NCI-H2029 treated with DMSO at 0.1 percent for 48 hours (cell line): ENCODE measurements around the gene KCNG1.

Experiments used
- DNase-seq: peaks from one replicate; lab custom pipeline; 2025; lab: John Stamatoyannopoulos, UW

Gene KCNG1

GRCh38 chr20:51013577-51014330 lies 9.2 kb downstream of the KCNG1 start:
- no peak for DNase-seq

GRCh38 chr20:51012357-51012756 lies 10.6 kb downstream of the KCNG1 start:
- no peak for DNase-seq

DNA sequence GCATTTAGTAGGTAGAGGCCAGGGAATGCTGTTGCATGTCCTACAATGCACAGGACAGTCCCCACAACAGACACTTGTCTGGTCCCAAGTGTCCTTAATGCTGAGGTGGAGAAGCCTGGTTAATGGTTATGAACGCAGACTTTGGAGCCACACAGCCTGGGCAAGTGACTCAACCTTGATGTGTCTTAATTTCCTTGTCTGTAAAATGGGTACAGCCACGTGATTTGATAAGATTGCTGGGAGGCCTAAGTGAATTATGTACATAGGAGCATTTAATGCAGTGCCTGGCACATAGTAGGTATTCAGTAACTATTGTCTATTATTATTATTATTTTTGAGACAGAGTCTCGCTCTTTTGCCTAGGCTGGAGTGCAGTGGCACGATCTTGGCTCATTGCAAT lies 11.4 kb downstream of the KCNG1 start:
- no peak for DNase-seq

- no peak for DNase-seq
Measured at GRCh38 chr20:51010932-51011331, 12.0 kb downstream of the KCNG1 start.

- no peak for DNase-seq
Measured at GRCh38 chr20:51010043-51010365, 12.9 kb downstream of the KCNG1 start.

DNA sequence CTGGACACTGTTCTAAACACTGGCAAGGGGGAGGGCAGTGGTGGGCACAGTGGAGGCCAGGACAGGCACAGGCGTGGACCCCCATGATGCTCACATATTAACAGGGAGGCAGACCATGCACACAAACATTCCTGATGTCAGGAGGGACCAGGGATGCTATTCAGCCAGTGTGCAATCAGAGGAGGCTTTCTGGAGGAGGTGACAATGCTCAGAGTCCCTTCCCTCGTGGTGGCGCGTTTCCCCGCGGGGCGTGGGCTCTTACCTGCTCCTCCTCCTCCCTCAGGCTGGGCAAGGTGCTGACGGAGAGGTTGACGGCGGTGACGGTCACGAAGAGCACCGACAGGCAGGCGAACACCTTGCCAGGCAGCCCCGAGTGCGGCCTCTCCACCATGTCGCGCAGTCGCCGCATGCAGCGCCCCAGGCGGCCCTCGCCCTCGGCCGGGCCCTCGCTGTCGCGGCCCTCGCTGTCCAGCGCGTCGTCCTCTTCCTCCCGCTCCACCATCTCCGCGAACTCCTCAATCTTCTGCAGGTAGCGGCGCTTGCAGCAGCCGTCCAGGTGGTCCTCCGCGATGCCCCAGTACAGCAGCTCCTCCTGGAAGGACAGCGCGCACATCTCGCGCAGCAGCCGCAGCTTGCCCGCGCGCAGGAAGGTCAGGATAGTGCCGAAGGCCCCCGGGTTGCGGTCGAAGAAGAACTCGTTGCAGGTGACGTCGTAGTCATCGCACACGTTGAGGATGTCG lies 13.4 kb downstream of the KCNG1 start:
- no peak for DNase-seq

- no peak for DNase-seq
Measured at GRCh38 chr20:51008718-51009117, 14.2 kb downstream of the KCNG1 start.

GRCh38 chr20:51005214-51005613 lies 17.7 kb downstream of the KCNG1 start:
- no peak for DNase-seq

- no peak for DNase-seq
Measured at GRCh38 chr20:51004781-51005180, 18.1 kb downstream of the KCNG1 start.

- no peak for DNase-seq
Measured at GRCh38 chr20:51004305-51004727, 18.6 kb downstream of the KCNG1 start.

DNA sequence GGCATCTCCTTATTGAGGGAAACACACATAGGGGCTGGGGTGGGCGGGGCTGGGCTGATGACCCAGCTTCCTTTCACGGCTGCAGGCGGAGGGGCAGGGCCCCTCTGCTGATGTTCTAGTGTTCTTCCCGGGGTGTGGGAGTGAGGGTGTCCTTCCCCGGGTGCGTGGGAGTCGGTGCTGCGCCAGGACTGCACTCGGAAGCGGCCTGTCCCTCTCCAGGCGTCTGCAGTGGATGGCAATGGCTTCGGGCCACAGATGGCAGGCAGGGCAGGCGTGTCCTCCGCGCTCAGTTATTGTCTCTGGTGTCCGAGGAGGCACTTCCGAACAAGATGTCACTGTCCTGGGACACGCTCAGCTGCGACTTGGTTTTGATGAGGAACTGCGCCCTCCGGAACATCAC lies 19.2 kb downstream of the KCNG1 start:
- no peak for DNase-seq

GRCh38 chr20:51002633-51003032 lies 20.3 kb downstream of the KCNG1 start:
- no peak for DNase-seq

GRCh38 chr20:51001430-51002265 lies 21.3 kb downstream of the KCNG1 start:
- DNase-seq = no peak

DNA sequence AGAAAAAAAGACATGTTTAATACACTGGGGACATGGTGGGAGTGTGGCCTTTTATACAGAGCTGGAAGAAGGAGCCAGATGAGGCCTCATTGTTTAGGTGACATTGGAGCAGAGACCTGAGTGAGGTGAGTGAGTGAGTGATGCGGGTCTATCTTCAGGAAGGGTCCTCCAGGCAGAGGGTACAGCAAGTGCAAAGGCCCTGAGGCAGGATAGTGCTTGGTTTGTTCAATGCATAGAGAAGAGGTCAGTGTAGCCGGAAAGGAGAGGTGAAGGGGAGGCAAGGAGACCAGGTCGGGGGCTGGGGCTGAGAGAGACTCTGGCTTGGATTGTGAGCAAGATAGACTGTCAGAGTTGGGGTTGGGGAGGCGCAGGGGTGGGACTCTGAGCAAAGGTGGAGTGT lies 23.6 kb downstream of the KCNG1 start:
- DNase-seq = no peak

GRCh38 chr20:50996901-50997865 lies 25.7 kb downstream of the KCNG1 start:
- DNase-seq = no peak

DNA sequence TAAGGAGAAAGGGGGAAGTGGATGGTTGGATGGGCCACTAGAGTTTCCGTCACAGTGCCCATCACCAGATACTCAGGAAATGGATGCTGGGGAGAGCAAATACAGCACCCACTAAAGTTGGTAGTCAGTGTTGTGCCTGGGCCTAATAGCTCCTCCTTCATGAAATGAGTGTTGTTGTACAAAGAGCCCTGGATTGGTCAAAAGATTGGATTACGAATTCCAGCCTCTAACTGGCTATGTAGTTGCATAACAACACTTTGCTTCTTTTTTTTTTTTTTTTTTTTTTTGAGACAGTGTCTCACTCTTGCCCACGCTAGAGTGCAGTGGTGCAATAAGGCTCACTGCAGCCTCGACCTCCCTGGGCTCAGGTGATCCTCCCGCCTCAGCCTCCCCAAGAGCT lies 27.4 kb downstream of the KCNG1 start:
- DNase-seq = no peak

- DNase-seq = no peak
Measured at GRCh38 chr20:50993876-50994275, 29.0 kb downstream of the KCNG1 start.

DNA sequence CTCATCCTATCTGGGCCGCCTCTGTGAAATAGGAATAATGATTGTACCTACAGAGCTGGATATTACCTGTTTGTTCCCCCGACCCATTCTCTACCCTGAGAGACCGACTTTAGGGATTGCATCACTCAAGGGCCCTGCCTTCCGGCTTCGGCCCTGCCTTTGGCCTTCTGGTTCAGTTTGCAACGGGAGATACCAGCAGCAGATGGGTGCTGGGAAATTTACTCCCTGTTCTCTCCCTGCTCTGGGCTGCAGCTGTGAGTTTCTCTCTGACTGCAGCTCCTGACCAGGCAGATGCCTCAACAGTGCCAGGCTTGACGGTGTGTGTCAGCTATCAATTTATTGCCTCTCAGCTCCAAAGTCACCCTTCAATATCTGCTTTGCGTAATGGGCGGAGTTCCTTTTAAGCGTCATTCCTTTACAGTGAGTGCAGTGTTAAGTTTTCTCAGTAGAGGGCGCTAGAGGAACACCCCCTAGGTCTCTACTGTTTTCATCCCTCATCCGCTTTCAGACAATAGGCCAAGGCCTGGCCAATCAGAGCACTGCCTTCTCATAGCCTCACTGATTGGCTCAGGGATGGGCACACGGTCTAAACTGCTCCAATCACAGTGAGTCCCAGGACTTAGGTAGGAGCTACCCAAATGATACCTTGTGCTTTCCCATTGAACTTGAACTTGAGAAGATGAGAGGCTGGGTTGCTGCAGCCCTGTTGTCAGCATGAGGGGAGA lies 30.0 kb downstream of the KCNG1 start:
- DNase-seq = no peak

DNA sequence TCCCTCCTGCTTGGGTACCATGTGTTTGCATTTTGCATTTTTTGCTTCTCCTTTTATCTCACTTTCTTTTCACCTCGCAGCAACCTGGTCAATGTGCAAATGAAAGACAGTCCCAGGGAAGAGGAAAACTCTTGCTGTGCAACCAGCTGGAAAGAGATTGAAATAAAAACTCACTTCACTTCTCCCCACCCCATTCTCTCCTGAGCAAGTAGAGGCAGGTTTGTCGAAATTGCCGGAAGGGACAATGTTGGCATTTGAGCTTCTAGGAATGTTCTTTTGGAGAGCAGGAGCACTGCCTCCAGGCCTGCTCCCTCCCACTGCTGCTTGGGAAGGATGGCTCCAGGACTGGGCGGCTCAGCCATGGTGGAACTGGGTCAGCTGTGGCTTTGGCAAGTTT lies 30.6 kb downstream of the KCNG1 start:
- DNase-seq = no peak

DNA sequence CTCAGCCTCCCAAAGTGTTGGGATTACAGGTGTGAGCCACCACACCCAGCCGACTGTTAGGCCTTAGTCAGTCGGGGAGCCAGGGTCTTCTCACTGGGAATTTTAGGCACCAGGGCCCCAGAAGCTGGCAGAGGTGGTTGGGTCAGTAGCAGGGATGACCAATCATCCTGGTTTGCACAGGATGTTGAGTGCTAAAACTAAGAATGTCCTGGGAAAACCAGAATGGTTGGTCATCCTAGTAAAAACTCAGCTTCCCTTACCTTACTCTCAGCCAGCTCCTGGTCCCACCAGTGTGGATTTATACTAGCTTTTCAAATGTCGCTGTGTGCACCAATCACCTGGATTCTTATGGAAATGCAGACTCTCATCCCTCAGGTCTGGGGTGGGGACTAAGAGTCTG lies 31.8 kb downstream of the KCNG1 start:
- DNase-seq = no peak
